K562 (cell line): ENCODE measurements around the gene GATAD2B. TPM values are rescaled to one million over a fixed set of nuclear protein-coding genes. Genes with fewer than 3 reads are reported as not detected.
A peak's percentile ranks its signal among the peaks of the same experiment; 100 is the strongest.

Experiments
- BRD9 ChIP-seq: fragments of 450-650 bp; IDR thresholded peaks from 2 replicates; pipeline ENCODE4 v1.6.1; 2018; ENCODE audit warnings: low read depth; ENCODE audit not compliant: partially characterized antibody
- BRF2 ChIP-seq: IDR thresholded peaks from 3 replicates; pipeline ENCODE4 v1.6.1; 2011; ENCODE audit warnings: borderline replicate concordance, mild to moderate bottlenecking; ENCODE audit not compliant: insufficient read length, insufficient read depth
- HDAC2 ChIP-seq: fragments of 450-650 bp; IDR thresholded peaks from 2 replicates; pipeline ENCODE4 v1.6.1; 2016; ENCODE audit warnings: mild to moderate bottlenecking
- HEY1 ChIP-seq: fragments of 250-450 bp; sonication (Bioruptor Pico); IDR thresholded peaks from 2 replicates; pipeline ENCODE4 v1.5.0; 2020; ENCODE audit warnings: mild to moderate bottlenecking, moderate library complexity, borderline replicate concordance
- KDM2B ChIP-seq: fragments of 250-450 bp; sonication (Bioruptor Pico); IDR thresholded peaks from 2 replicates; pipeline ENCODE4 v1.8.0; 2021; ENCODE audit warnings: mild to moderate bottlenecking, moderate library complexity
- MAZ ChIP-seq, 2 experiments: fragments of 450-650 bp in 1 of 2; sonication (generic) in 1 of 2; formaldehyde crosslinking; IDR thresholded peaks in 1 of 2; conservative IDR thresholded peaks in 1 of 2; 2 replicates each; pipeline versions ENCODE4 v1.4.0 to v1.5.0; 2020; ENCODE audit warnings: mild to moderate bottlenecking in 1 of 2, missing genetic modification reagents in 1 of 2
- MIER1 ChIP-seq: fragments of 450-650 bp; IDR thresholded peaks from 2 replicates; pipeline ENCODE4 v1.6.1; 2016; ENCODE audit warnings: antibody characterized with exemption, mild to moderate bottlenecking, low read depth
- MXI1 ChIP-seq: IDR thresholded peaks from 2 replicates; pipeline ENCODE4 v1.6.1; 2011; ENCODE audit warnings: low read depth, mild to moderate bottlenecking, improper control_type of control experiment, low read length
- NFE2 ChIP-seq: IDR thresholded peaks from 2 replicates; pipeline ENCODE4 v1.6.1; 2014; ENCODE audit warnings: antibody characterized with exemption, low read depth
- PATZ1 ChIP-seq: fragments of 250-450 bp; sonication (Bioruptor Pico); IDR thresholded peaks from 2 replicates; pipeline ENCODE4 v1.5.0; 2020; ENCODE audit warnings: mild to moderate bottlenecking, borderline replicate concordance
- PHF8 ChIP-seq: fragments of 200-600 bp; sonication (generic); IDR thresholded peaks from 2 replicates; pipeline ENCODE4 v1.6.1; 2012; ENCODE audit warnings: mixed run types, mild to moderate bottlenecking, inconsistent platforms, low read length, moderate library complexity, borderline replicate concordance
- RAD21 ChIP-seq, 2 experiments: fragments of 250-450 bp in 1 of 2; fragments of 450-650 bp in 1 of 2; sonication (Bioruptor Pico) in 1 of 2; formaldehyde crosslinking in 1 of 2; IDR thresholded peaks in 1 of 2; conservative IDR thresholded peaks in 1 of 2; 2 replicates each; pipeline versions ENCODE4 v1.4.0 to v1.8.0; 2020 to 2022; ENCODE audit warnings: mild to moderate bottlenecking in 2 of 2, moderate library complexity in 1 of 2
- TCF15 ChIP-seq: fragments of 250-450 bp; sonication (Bioruptor Pico); IDR thresholded peaks from 2 replicates; pipeline ENCODE4 v1.8.0; 2022; ENCODE audit warnings: moderate library complexity, mild to moderate bottlenecking, inconsistent platforms
- TCF7 ChIP-seq: sonication (generic); IDR thresholded peaks from 2 replicates; pipeline ENCODE4 v1.6.1; 2016; ENCODE audit warnings: antibody characterized with exemption, borderline replicate concordance
- TEAD2 ChIP-seq: fragments of 450-650 bp; IDR thresholded peaks from 2 replicates; pipeline ENCODE4 v1.6.1; 2016; ENCODE audit warnings: missing genetic modification characterization, control low read depth, missing compliant biosample characterization
- ZNF398 ChIP-seq: fragments of 250-450 bp; sonication (Bioruptor Pico); IDR thresholded peaks from 2 replicates; pipeline ENCODE4 v1.8.0; 2021; ENCODE audit warnings: moderate library complexity, mild to moderate bottlenecking, inconsistent platforms
- ZNF408 ChIP-seq: fragments of 250-450 bp; sonication (Bioruptor Pico); IDR thresholded peaks from 2 replicates; pipeline ENCODE4 v1.4.0; 2020; ENCODE audit warnings: low read depth, mild to moderate bottlenecking, moderate library complexity
- ZNF740 ChIP-seq, 3 experiments: fragments of 200-800 bp in 1 of 3; sonication (Bioruptor generic) in 1 of 3; sonication (generic) in 1 of 3; formaldehyde crosslinking in 1 of 3; IDR thresholded peaks; 2 replicates each; pipeline versions ENCODE4 v1.6.1 to v1.8.0; 2016 to 2022; ENCODE audit warnings: mild to moderate bottlenecking in 2 of 3, missing compliant biosample characterization in 2 of 3, missing genetic modification characterization in 2 of 3, missing genetic modification reagents in 1 of 3
- ZNF79 ChIP-seq: fragments of 250-450 bp; sonication (Bioruptor Pico); IDR thresholded peaks from 2 replicates; pipeline ENCODE4 v1.4.0; 2020; ENCODE audit warnings: low read depth, mild to moderate bottlenecking, moderate library complexity
- polyA plus RNA-seq, 8 experiments: library from polyadenylated mRNA; depleted of rRNA in 4 of 8; stranded (reverse) in 5 of 8; unstranded in 3 of 8; fragments of >200 nt; fragmentation: Nextera tagmentation in 2 of 8; fragmentation: Illumina TruSeq in 1 of 8; extraction: Ambion mirVana in 2 of 8; extraction: Trizol in 1 of 8; gene quantifications; 2 replicates each; pipeline versions ENCODE4 v1.2.1 to v1.2.3, GENCODE V29; 2011 to 2014; ENCODE audit warnings: inconsistent platforms in 1 of 8, missing spikeins in 1 of 8
- total RNA-seq, 7 experiments: library from RNA; depleted of rRNA in 6 of 7; stranded (reverse); fragments of >200 nt in 6 of 7; fragmentation: Illumina TruSeq in 2 of 7; extraction: Trizol in 2 of 7; gene quantifications; 2 replicates each; pipeline versions ENCODE4 v1.2.1 to v1.2.3, GENCODE V29; 2011 to 2021; ENCODE audit warnings: low replicate concordance in 1 of 7

The GATAD2B gene
- total and polyA plus RNA-seq, 9 of the 15 experiments (the other 6 are each of a cell fraction or from before 2014, with no cell fraction given), result 1.5 to 40.2 (median 4.9) TPM

GRCh38 chr1:153922972-153923925, at the start of gene GATAD2B (continued):
- TF ChIP-seq PATZ1 (no peak), HDAC2 (peak; percentile 51; the same call in 1 of the 2 replicates), MIER1 (no peak), TEAD2 (no peak), RAD21 (CRISPR knock-in tag; conservative IDR thresholded peaks at IDR 0.05 in 1 of 2, IDR thresholded peaks at IDR 0.05 in 1 of 2) (no peak), BRF2 (no peak), ZNF740 (CRISPR knock-in tag; IDR thresholded peaks at IDR 0.05) (no peak), ZNF740 (tag; IDR thresholded peaks at IDR 0.05) (no peak), ZNF79 (CRISPR knock-in tag) (no peak), MAZ (CRISPR knock-in tag; conservative IDR thresholded peaks at IDR 0.05 in 1 of 2, IDR thresholded peaks at IDR 0.05 in 1 of 2) (peak in 1 of 2 experiments; percentile 55; a peak in 3 of 4 replicates), MXI1 (no peak), ZNF408 (CRISPR knock-in tag) (no peak), TCF15 (CRISPR knock-in tag) (no peak), NFE2 (peak; percentile 6; the same call in 1 of the 2 replicates), PHF8 (peak; percentile 50; the same call in 1 of the 2 replicates), ZNF398 (CRISPR knock-in tag) (no peak), BRD9 (peak; percentile 53), HEY1 (no peak), TCF7 (no peak), KDM2B (CRISPR knock-in tag) (no peak)
